ENCODE measurements around the gene AMMECR1.

Gene AMMECR1

GRCh38 chrX:110180928-110181310 lies 137.0 kb downstream of the AMMECR1 start:
- peak overlapping the region in 3 of 21 experiments; percentile 1 to 17 (median 16) for H3K27ac ChIP-seq

GRCh38 chrX:110180176-110180927 lies 137.5 kb downstream of the AMMECR1 start:
- H3K4me3 ChIP-seq = no peak overlapping the region
- peak overlapping the region in 3 of 21 experiments; percentile 1 to 17 (median 16) for H3K27ac ChIP-seq

More at GRCh38 chrX:110180928-110181310, 137.0 kb downstream of the AMMECR1 start:
- no peak overlapping the region for H3K4me3 ChIP-seq

- Histone ChIP-seq H3K27ac (no peak overlapping the region), H3K4me3 (no peak overlapping the region)
Observed at GRCh38 chrX:110178179-110178865, 139.6 kb downstream of the AMMECR1 start.

GRCh38 chrX:110175696-110176095 lies 142.2 kb downstream of the AMMECR1 start:
- Histone ChIP-seq H3K27ac (no peak overlapping the region), H3K4me3 (no peak overlapping the region)

GRCh38 chrX:110175146-110175545 lies 142.7 kb downstream of the AMMECR1 start:
- H3K27ac ChIP-seq = no peak overlapping the region
- H3K4me3 ChIP-seq = no peak overlapping the region

- Histone ChIP-seq H3K4me3 (no peak overlapping the region), H3K27ac (no peak overlapping the region)
Observed at GRCh38 chrX:110173192-110174175, 144.4 kb downstream of the AMMECR1 start.

- H3K27ac ChIP-seq = no peak overlapping the region
Observed at GRCh38 chrX:110172215-110172614, 145.7 kb downstream of the AMMECR1 start.

GRCh38 chrX:110171442-110171841 lies 146.4 kb downstream of the AMMECR1 start:
- Histone ChIP-seq H3K27ac (no peak overlapping the region), H3K4me3 (no peak overlapping the region)

More at GRCh38 chrX:110172215-110172614, 145.7 kb downstream of the AMMECR1 start:
- no peak overlapping the region for H3K4me3 ChIP-seq

GRCh38 chrX:110170029-110170428 lies 147.9 kb downstream of the AMMECR1 start:
- H3K27ac ChIP-seq = no peak overlapping the region
- no peak overlapping the region for H3K4me3 ChIP-seq

GRCh38 chrX:110168585-110168984 lies 149.3 kb downstream of the AMMECR1 start:
- H3K27ac ChIP-seq = no peak overlapping the region

GRCh38 chrX:110167952-110168451 lies 149.9 kb downstream of the AMMECR1 start:
- H3K4me3 ChIP-seq = no peak overlapping the region
- H3K27ac ChIP-seq = no peak overlapping the region

More at GRCh38 chrX:110168585-110168984, 149.3 kb downstream of the AMMECR1 start:
- H3K4me3 ChIP-seq = no peak overlapping the region

GRCh38 chrX:110163488-110163887 lies 154.4 kb downstream of the AMMECR1 start:
- Histone ChIP-seq H3K27ac (no peak overlapping the region), H3K4me3 (no peak overlapping the region)

GRCh38 chrX:110162867-110163266 lies 155.0 kb downstream of the AMMECR1 start:
- H3K27ac ChIP-seq = no peak overlapping the region
- no peak overlapping the region for H3K4me3 ChIP-seq

GRCh38 chrX:110162131-110162530 lies 155.8 kb downstream of the AMMECR1 start:
- no peak overlapping the region for H3K4me3 ChIP-seq
- H3K27ac ChIP-seq = no peak overlapping the region

GRCh38 chrX:110161361-110161686 lies 156.6 kb downstream of the AMMECR1 start:
- H3K4me3 ChIP-seq = no peak overlapping the region

GRCh38 chrX:110159865-110160264 lies 158.0 kb downstream of the AMMECR1 start:
- Histone ChIP-seq H3K27ac (no peak overlapping the region), H3K4me3 (no peak overlapping the region)

More at GRCh38 chrX:110161361-110161686, 156.6 kb downstream of the AMMECR1 start:
- no peak overlapping the region for H3K27ac ChIP-seq

GRCh38 chrX:110159235-110159634 lies 158.7 kb downstream of the AMMECR1 start:
- no peak overlapping the region for H3K27ac ChIP-seq

GRCh38 chrX:110157444-110157843 lies 160.4 kb downstream of the AMMECR1 start:
- no peak overlapping the region for H3K27ac ChIP-seq

More at GRCh38 chrX:110159235-110159634, 158.7 kb downstream of the AMMECR1 start:
- no peak overlapping the region for H3K4me3 ChIP-seq

GRCh38 chrX:110156167-110156754 lies 161.6 kb downstream of the AMMECR1 start:
- H3K4me3 ChIP-seq = no peak overlapping the region
- no peak overlapping the region for H3K27ac ChIP-seq

More at GRCh38 chrX:110157444-110157843, 160.4 kb downstream of the AMMECR1 start:
- H3K4me3 ChIP-seq = no peak overlapping the region
